Lung (tissue), 12 donors: Measurements from ENCODE around the gene TIGAR. TPM values are rescaled to one million over a fixed set of nuclear protein-coding genes. Genes with fewer than 3 reads are reported as not detected.

Experiments
- ATAC-seq: fragments of 200-7000 bp; cut with Tn5 transposase; one replicate; pipeline ENCODE4 v1.9.1; 2020; ENCODE audit warnings: moderate number of reproducible peaks; ENCODE audit not compliant: insufficient read depth, low FRiP score
- DNase-seq, 3 donors: peaks; one replicate each; pipeline ENCODE4 v3.0.0-alpha.2; 2013 to 2017
- H3K27ac ChIP-seq, 2 donors: one replicate each; pipeline ENCODE4 v1.5.1; 2013; ENCODE audit warnings: mild to moderate bottlenecking in 2 of 2, moderate library complexity in 2 of 2, control low read depth in 1 of 2, inconsistent platforms in 1 of 2, low read depth in 1 of 2, low read length in 1 of 2
- H3K27me3 ChIP-seq, 3 donors: one replicate each; pipeline ENCODE4 v1.5.1; 2013; ENCODE audit warnings: low read length in 2 of 3; ENCODE audit not compliant: control insufficient read depth in 3 of 3, insufficient read depth in 3 of 3
- H3K36me3 ChIP-seq, 4 donors: one replicate each; pipeline ENCODE4 v1.5.1; 2013; ENCODE audit warnings: low read length in 4 of 4, mild to moderate bottlenecking in 1 of 4, moderate library complexity in 1 of 4; ENCODE audit not compliant: control insufficient read depth in 4 of 4, insufficient read depth in 4 of 4
- H3K4me1 ChIP-seq, 5 donors: one replicate each; pipeline ENCODE4 v1.5.1; 2013; ENCODE audit warnings: low read length in 5 of 5, mild to moderate bottlenecking in 2 of 5, moderate library complexity in 1 of 5; ENCODE audit not compliant: control insufficient read depth in 5 of 5, insufficient read depth in 5 of 5
- H3K4me3 ChIP-seq: one replicate; pipeline ENCODE4 v1.5.1; 2013; ENCODE audit warnings: mild to moderate bottlenecking, control low read depth, moderate library complexity
- H3K9ac ChIP-seq, 2 donors: one replicate each; pipeline ENCODE4 v1.5.1; 2013; ENCODE audit warnings: low read length in 2 of 2, control low read depth in 1 of 2; ENCODE audit not compliant: insufficient read depth in 1 of 2
- H3K9me3 ChIP-seq, 4 donors: one replicate each; pipeline ENCODE4 v1.5.1; 2013; ENCODE audit warnings: low read length in 3 of 4, mild to moderate bottlenecking in 1 of 4, moderate library complexity in 1 of 4; ENCODE audit not compliant: control insufficient read depth in 4 of 4, insufficient read depth in 3 of 4
- CTCF ChIP-seq: IDR thresholded peaks from 2 replicates; pipeline ENCODE4 v1.5.1; 2012; ENCODE audit warnings: mild to moderate bottlenecking; ENCODE audit errors: control extremely low read depth, extremely low read depth
- WGBS, 2 donors: extraction: QIAGEN DNeasy Blood & Tissue Kit; methylation state at CpG; one replicate each; pipeline ENCODE4 v1.1.7; 2013; 5-methylcytosine and 5-hydroxymethylcytosine counted together
- polyA plus RNA-seq, 2 donors: library from polyadenylated mRNA; stranded (reverse); fragments of 200-250 nt; gene quantifications; one replicate each; pipeline ENCODE4 v1.2.1, GENCODE V29; 2013
- total RNA-seq, 2 donors: library from RNA; depleted of rRNA in 1 of 2; stranded (reverse); fragments of >200 nt in 1 of 2; gene quantifications; one replicate each; pipeline ENCODE4 v1.2.1, GENCODE V29; 2014 to 2021
- donor health status: control.
- donor health status: control.
- donor health status: Bipolar disorder and iron deficiency.
- donor health status: healthy.
- donor health status: DM: yes; HTN: yes; CAD: no.

Gene TIGAR
- total and polyA plus RNA-seq, 4 donors = 1.6 to 9.1 (median 6.5) TPM

GRCh38 chr12:4278329-4279197 is 42.5 kb upstream of the TIGAR start:
- H3K4me1 ChIP-seq = peaks cover 8 to 54% (median 31%) of the 10 kb centered on the region in 5 donors
- H3K9me3 ChIP-seq = no peaks in the 10 kb centered on the region
- peaks cover 3 to 49% (median 22%) of the 10 kb centered on the region in 4 donors for H3K36me3 ChIP-seq
- 41 to 42% methylated on average over 15 of the region's 15 CpGs for WGBS, 2 donors
- H3K9ac ChIP-seq = peak overlapping the region in 1 of 2 donors; percentile 3
- H3K4me3 ChIP-seq = no peak overlapping the region
- H3K27ac ChIP-seq = peak overlapping the region; percentile 17 to 63
- peak; percentile 21 for ATAC-seq
- no peak for TF ChIP-seq CTCF
- no peaks in the 10 kb centered on the region for H3K27me3 ChIP-seq
- DNase-seq = peak; percentile 45 to 69 (median 54)

- 70 to 75% methylated on average over 10 of the region's 10 CpGs for WGBS, 2 donors
- no peaks in the 10 kb centered on the region for H3K9me3 ChIP-seq
- H3K9ac ChIP-seq = no peak overlapping the region
- no peak overlapping the region for H3K4me3 ChIP-seq
- peaks cover 4 to 53% (median 23%) of the 10 kb centered on the region in 4 donors for H3K36me3 ChIP-seq
- no peak for DNase-seq
- ATAC-seq = no peak
- peaks cover 8 to 54% (median 31%) of the 10 kb centered on the region in 5 donors for H3K4me1 ChIP-seq
- H3K27me3 ChIP-seq = no peaks in the 10 kb centered on the region
- no peak for TF ChIP-seq CTCF
- H3K27ac ChIP-seq = peak overlapping the region in 1 of 2 donors; percentile 83
Observed at GRCh38 chr12:4279198-4279690, 41.8 kb upstream of the TIGAR start.

GRCh38 chr12:4280351-4281163 is 40.5 kb upstream of the TIGAR start:
- Histone ChIP-seq H3K4me1 (peaks cover 8 to 54% (median 31%) of the 10 kb centered on the region in 5 donors), H3K36me3 (peaks cover 6 to 52% (median 27%) of the 10 kb centered on the region in 4 donors), H3K27ac (peak overlapping the region; percentile 18 to 83), H3K9ac (no peak overlapping the region), H3K4me3 (no peak overlapping the region), H3K9me3 (no peaks in the 10 kb centered on the region), H3K27me3 (no peaks in the 10 kb centered on the region)
- ATAC-seq = no peak
- DNase-seq = peak; percentile 75 to 78 (median 75)
- TF ChIP-seq CTCF = no peak
- 53 to 70% methylated on average over 15 of the region's 15 CpGs for WGBS, 2 donors
